Mucosa of descending colon (tissue), 3 donors: ENCODE measurements around the gene VAMP5. TPM values are rescaled to one million over a fixed set of nuclear protein-coding genes. Genes with fewer than 3 reads are reported as not detected.

Experiments used
- ATAC-seq: fragments of 200-7000 bp; cut with Tn5 transposase; one replicate; pipeline ENCODE4 v1.9.1; 2020; ENCODE audit warnings: mild to moderate bottlenecking, moderate library complexity
- DNase-seq, 3 donors: peaks; one replicate each; pipeline ENCODE4 v3.0.0-alpha.2; 2020
- H3K36me3 ChIP-seq: fragments of 200-600 bp; one replicate; pipeline ENCODE4 v1.8.0; 2021; ENCODE audit warnings: low read depth, mild to moderate bottlenecking
- H3K4me1 ChIP-seq: fragments of 200-600 bp; one replicate; pipeline ENCODE4 v1.8.0; 2021; ENCODE audit warnings: low read depth, mild to moderate bottlenecking
- H3K4me3 ChIP-seq: fragments of 200-600 bp; one replicate; pipeline ENCODE4 v1.8.0; 2021; ENCODE audit warnings: mild to moderate bottlenecking
- H3K9me3 ChIP-seq: fragments of 200-600 bp; one replicate; pipeline ENCODE4 v1.8.0; 2021; ENCODE audit warnings: mild to moderate bottlenecking
- intact Hi-C, 2 donors: fragments of 100-400 bp; cut with DNase I in 1 of 2; cut with micrococcal nuclease in 1 of 2; formaldehyde crosslinking; loops; one replicate each; pipeline versions ENCODE4 v1.11.0 to v1.11.1; 2022; cut with DNase I, micrococcal nuclease
- total RNA-seq, 3 donors: library from RNA; stranded (reverse); fragmentation: NEBNext Ultra II Directional in 2 of 3; extraction: Animal tissue kit (Norgen Biotek cat#: 25700) in 2 of 3; gene quantifications; one replicate each; pipeline versions ENCODE4 v1.2.1 to v1.2.4, GENCODE V29; 2021 to 2023
- TF ChIP-seq, protein P1 (sequence below): fragments of 200-600 bp; IDR thresholded peaks from one replicate; pipeline ENCODE4 v1.8.0; 2022; ENCODE audit warnings: antibody characterized with exemption, mild to moderate bottlenecking
- donor health status: DM: no; HTN: no; CAD: no; lungs with moderate emphysema.
- donor health status: DM: no; HTN: no; CAD: no.
- donor health status: DM: no; HTN: yes; CAD: no.

The VAMP5 gene
- total RNA-seq, 3 donors from 2014 or later = 10.8 to 39.3 (median 28.3) TPM

DNA sequence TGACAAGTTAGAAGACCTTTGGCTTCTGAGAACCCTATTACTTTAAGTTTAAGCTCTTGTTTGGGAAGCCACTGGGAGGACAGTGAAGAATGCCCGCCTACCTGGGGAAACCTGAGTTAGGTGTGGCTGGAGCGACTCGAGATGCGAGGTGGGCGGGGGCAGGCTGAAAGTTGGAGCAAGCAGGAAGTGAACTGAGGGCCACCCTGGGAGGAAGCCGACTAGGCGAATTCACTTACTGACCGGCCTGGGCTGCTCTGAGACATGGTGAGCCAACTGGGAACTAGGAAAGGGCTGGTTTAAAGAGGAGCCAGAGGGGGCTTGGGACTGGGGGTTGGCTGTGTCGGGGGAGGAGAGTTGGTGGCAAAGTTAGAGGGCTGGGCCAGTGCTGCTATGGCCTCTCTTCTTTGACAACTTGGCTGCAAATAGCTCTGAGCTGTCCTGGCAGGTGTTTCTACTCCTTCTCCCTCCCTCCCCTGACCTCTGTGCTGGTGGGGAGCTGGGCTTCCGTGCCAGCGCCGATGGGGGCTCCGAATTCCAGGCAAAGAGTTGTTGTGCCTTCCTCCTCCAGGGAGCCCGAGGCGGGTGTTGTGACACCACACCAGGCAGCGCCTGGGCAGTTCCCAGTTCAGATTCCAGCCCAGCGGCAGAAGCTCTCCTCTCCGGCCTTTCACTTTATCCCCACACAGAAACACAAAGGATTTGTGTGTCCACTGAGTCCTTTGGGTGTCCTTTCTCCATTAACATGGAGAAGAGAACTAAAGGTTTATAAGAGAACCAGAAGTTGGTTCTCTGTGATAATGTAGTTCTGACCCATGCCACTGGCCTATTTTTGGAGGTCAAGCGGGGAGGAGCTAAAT is 6.6 kb upstream of the VAMP5 start, which contains the start of gene VAMP8:
Gene VAMP8, plus strand, starts transcription at position 201 of the 857 bp plus-strand sequence. Its CDS starts 61 bp downstream, at position 262.
- ATAC-seq = peak; percentile 96
- DNase-seq = peak; percentile 89 to 93 (median 92)
- peaks cover 17% of the 10 kb centered on the region for H3K4me1 ChIP-seq
- intact Hi-C loops = no loop called here
- no peaks in the 10 kb centered on the region for H3K36me3 ChIP-seq
- peak within 1 kb of the TSS; percentile 37 for H3K4me3 ChIP-seq
- no peaks in the 10 kb centered on the region for H3K9me3 ChIP-seq
- TF ChIP-seq, protein P1, sequence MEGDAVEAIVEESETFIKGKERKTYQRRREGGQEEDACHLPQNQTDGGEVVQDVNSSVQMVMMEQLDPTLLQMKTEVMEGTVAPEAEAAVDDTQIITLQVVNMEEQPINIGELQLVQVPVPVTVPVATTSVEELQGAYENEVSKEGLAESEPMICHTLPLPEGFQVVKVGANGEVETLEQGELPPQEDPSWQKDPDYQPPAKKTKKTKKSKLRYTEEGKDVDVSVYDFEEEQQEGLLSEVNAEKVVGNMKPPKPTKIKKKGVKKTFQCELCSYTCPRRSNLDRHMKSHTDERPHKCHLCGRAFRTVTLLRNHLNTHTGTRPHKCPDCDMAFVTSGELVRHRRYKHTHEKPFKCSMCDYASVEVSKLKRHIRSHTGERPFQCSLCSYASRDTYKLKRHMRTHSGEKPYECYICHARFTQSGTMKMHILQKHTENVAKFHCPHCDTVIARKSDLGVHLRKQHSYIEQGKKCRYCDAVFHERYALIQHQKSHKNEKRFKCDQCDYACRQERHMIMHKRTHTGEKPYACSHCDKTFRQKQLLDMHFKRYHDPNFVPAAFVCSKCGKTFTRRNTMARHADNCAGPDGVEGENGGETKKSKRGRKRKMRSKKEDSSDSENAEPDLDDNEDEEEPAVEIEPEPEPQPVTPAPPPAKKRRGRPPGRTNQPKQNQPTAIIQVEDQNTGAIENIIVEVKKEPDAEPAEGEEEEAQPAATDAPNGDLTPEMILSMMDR = no peak

DNA sequence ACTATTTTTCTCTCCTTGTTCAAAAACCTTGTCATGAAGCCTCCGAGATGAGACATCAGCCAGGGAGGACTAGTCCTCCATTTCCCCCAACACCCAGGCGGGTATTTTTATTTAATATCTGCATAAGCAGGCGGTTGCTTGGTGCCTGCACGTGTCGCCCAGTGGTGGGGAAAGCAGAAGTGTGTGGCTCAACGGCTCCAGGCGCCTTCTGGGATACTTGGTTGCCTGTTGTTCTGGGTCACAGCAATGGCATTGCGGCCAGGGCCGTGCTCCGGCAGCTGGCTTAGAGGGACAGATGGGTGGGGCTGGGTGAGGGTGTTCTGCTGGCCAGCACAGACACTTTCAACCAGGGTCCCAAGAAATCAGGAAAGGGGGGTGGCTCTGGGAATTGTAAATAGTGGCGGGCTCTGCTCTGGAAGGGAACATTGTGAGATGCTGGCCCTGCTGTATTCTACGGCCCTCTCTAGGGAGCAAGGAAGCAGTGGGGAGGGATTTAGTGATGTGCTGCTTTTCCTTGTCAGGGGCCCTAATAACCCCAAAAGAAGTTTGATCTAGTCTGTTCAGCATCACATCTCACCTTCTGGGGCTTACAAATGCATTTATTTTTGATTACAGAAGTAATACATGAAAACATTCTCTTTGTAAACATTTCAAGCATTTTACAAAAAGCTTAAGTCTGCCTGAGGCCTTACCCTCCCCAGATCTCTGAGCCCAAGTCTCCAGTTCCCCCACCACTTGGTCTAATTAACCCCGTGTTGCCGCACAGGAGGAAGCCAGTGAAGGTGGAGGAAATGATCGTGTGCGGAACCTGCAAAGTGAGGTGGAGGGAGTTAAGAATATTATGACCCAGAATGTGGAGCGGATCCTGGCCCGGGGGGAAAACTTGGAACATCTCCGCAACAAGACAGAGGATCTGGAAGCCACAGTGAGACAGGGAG is 5.7 kb upstream of the VAMP5 start:
- H3K9me3 ChIP-seq = no peaks in the 10 kb centered on the region
- peak overlapping the region; percentile 37 for H3K4me3 ChIP-seq
- TF ChIP-seq, protein P1 = no peak
- peak; percentile 57 to 80 (median 68) for DNase-seq
- no peaks in the 10 kb centered on the region for H3K36me3 ChIP-seq
- ATAC-seq = peak; percentile 57
- intact Hi-C loops = no loop called here
- peaks cover 20% of the 10 kb centered on the region for H3K4me1 ChIP-seq

DNA sequence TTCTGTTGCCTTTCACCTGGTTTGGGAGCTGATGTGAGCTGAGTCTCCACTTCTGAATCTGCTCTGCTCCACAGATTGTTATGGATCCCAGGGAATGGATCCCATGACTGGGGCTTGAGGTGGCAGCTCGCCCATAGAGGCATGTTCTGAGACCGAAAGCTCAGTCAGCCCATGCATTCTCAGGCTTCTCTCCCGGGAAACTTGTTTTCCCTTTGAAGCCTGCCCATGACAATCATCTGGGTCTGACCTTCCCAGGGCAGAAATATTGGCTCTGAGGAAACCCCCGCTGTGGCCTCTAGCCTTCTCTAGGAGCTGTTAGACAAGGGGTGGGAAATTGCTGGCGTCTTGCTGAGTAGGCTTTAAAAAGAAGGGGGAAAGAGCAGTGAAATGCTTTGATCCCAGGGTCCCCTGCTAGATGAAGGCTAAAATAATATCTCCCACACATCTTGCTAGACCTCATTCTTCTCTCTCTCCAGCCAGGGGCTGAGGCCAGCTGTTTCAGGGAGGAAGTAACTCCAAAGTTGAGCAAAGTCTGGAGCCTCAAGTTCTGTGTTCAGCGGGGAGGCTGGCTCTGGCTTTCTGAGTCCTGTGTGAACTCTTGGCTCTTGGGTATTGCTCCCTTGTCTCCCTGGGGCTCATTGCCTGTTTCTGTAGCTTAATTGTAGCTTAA is 4.8 kb upstream of the VAMP5 start:
- peak in 1 of 3 donors; percentile 41 for DNase-seq
- Histone ChIP-seq H3K9me3 (no peaks in the 10 kb centered on the region), H3K4me1 (peaks cover 23% of the 10 kb centered on the region), H3K4me3 (no peak overlapping the region), H3K36me3 (no peaks in the 10 kb centered on the region)
- intact Hi-C loops = no loop called here
- TF ChIP-seq, protein P1 = no peak
- no peak for ATAC-seq

DNA sequence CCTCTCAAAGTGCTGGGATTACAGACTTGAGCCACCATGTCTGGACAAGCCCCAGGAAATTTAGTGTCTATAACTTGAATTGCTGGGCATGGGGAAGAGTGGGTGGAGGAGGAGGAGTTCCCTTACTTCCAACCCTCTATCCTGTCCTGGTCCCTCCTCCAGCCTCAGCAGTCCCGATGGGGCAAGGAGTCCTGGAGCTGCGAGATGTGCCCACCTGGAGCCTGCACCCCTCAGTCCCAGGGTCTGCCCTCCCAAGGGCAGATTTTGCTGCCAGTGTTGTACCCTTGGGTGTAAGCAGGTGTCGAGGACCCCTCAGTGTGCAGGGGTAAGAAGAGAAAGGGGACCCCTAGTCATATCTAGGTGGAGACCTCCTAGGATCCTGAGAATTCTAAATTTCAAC is 4.0 kb upstream of the VAMP5 start:
- DNase-seq (peak in 2 of 3 donors; percentile 15 to 39), ATAC-seq (no peak)
- no peaks in the 10 kb centered on the region for H3K36me3 ChIP-seq
- TF ChIP-seq, protein P1 = no peak
- H3K4me3 ChIP-seq = no peak overlapping the region
- intact Hi-C loops = no loop called here
- H3K4me1 ChIP-seq = peaks cover 28% of the 10 kb centered on the region
- H3K9me3 ChIP-seq = no peaks in the 10 kb centered on the region

DNA sequence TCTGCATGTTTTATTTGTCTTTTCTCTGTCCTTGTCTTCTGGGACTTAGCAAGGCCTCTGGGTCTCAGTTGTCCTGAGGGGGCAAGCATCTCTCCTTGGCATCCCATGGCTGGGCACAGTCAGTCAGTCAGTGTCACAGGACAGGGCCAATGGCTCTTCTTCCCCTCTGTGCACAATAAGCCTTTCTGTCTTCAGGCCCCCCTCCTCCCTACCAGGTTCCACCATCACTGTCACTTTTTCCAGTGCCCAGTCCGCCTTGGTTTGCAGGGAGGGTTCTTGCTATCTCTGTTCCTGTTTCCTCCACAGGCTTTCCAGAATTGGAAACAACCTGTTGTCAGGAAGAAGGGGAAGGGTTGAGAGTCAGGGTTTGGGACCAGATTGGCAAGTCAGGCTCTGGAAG is 1.7 kb upstream of the VAMP5 start:
- Histone ChIP-seq H3K4me3 (no peak overlapping the region), H3K9me3 (no peaks in the 10 kb centered on the region), H3K36me3 (no peaks in the 10 kb centered on the region), H3K4me1 (peaks cover 31% of the 10 kb centered on the region)
- DNase-seq (no peak), ATAC-seq (no peak)
- intact Hi-C loops = no loop called here
- TF ChIP-seq, protein P1 = no peak
